Small intestine (tissue), 7 donors: ENCODE results near the gene KRTAP5-11. TPM values are rescaled to one million over a fixed set of nuclear protein-coding genes. Genes with fewer than 3 reads are reported as not detected.
"Not testable (repeated sequence)": the region's sequence is repeated elsewhere in the genome, so short reads cannot be mapped to it uniquely, and the experiment has no call there.

Experiments used
- DNase-seq, 2 donors: peaks; one replicate each; pipeline versions ENCODE4 v3.0.0 to v3.0.0-alpha.2; 2013
- FAIRE-seq: peaks from 2 replicates; lab custom pipeline; 2012; peaks lifted over from hg19 to GRCh38; lab: Jason Lieb, UNC
- H3K27ac ChIP-seq, 3 donors: one replicate each; pipeline ENCODE4 v1.5.1; 2013; ENCODE audit warnings: low read length in 2 of 3, mild to moderate bottlenecking in 2 of 3, control low read depth in 1 of 3, inconsistent platforms in 1 of 3, low read depth in 1 of 3, moderate library complexity in 1 of 3
- H3K27me3 ChIP-seq, 3 donors: one replicate each; pipeline ENCODE4 v1.6.1; 2013; ENCODE audit warnings: low read length in 3 of 3, inconsistent platforms in 1 of 3; ENCODE audit not compliant: control insufficient read depth in 3 of 3, insufficient read depth in 3 of 3
- H3K36me3 ChIP-seq, 3 donors: one replicate each; pipeline ENCODE4 v1.6.1; 2013; ENCODE audit warnings: low read length in 3 of 3, inconsistent platforms in 1 of 3, low read depth in 1 of 3, mild to moderate bottlenecking in 1 of 3, moderate library complexity in 1 of 3; ENCODE audit not compliant: control insufficient read depth in 3 of 3, insufficient read depth in 2 of 3
- H3K4me1 ChIP-seq, 3 donors: one replicate each; pipeline ENCODE4 v1.6.1; 2013; ENCODE audit warnings: low read length in 2 of 3, inconsistent platforms in 1 of 3, low read depth in 1 of 3, mild to moderate bottlenecking in 1 of 3, moderate library complexity in 1 of 3; ENCODE audit not compliant: control insufficient read depth in 3 of 3, insufficient read depth in 2 of 3
- H3K4me3 ChIP-seq, 3 donors: one replicate each; pipeline ENCODE4 v1.5.1; 2013; ENCODE audit warnings: low read length in 3 of 3, control low read depth in 1 of 3, inconsistent platforms in 1 of 3, low read depth in 1 of 3, mild to moderate bottlenecking in 1 of 3, moderate library complexity in 1 of 3
- H3K9me3 ChIP-seq, 2 donors: one replicate each; pipeline ENCODE4 v1.6.1; 2013; ENCODE audit warnings: low read depth in 1 of 2, low read length in 1 of 2; ENCODE audit not compliant: control insufficient read depth in 2 of 2, insufficient read depth in 1 of 2
- WGBS, 3 donors: extraction: QIAGEN DNeasy Blood & Tissue Kit; methylation state at CpG; one replicate each; pipeline ENCODE4 v1.1.7; 2013; 5-methylcytosine and 5-hydroxymethylcytosine counted together
- polyA plus RNA-seq, 4 donors: library from polyadenylated mRNA; stranded (reverse) in 3 of 4; unstranded in 1 of 4; fragments of 200-250 nt in 3 of 4; fragments of 120-200 nt in 1 of 4; gene quantifications; one replicate each; pipeline versions ENCODE4 v1.2.1 to v1.2.3, GENCODE V29; 2013
- donor health status: healthy with polysubstance abuse.
- donor health status: control.
- donor health status: control.
- donor health status: Bipolar disorder and iron deficiency.
- donor health status: healthy.

Gene KRTAP5-11
- polyA plus RNA-seq, 4 donors: 0.07 TPM; not detected in 3

- not testable (repeated sequence) for FAIRE-seq, H3K4me3 ChIP-seq, H3K36me3 ChIP-seq, H3K9me3 ChIP-seq, H3K27me3 ChIP-seq
- Histone ChIP-seq H3K4me1 (peaks cover 0 to 17% (median 0%) of the 10 kb centered on the region in 3 donors), H3K27ac (peak overlapping the region in 1 of 3 donors; percentile 63)
- whole genome bisulfite sequencing, 3 donors: 38 to 57% (median 40%) methylated on average over 11 of the region's 11 CpGs
- DNase-seq: peak; percentile 19 to 31
Observed at GRCh38 chr11:71588822-71589545, 6.3 kb upstream of the KRTAP5-11 start.

- H3K4me3 ChIP-seq, H3K36me3 ChIP-seq, H3K9me3 ChIP-seq, H3K27me3 ChIP-seq, FAIRE-seq: not testable (repeated sequence)
- 13 to 37% (median 16%) methylated on average over 4 of the region's 4 CpGs for WGBS, 3 donors
- Histone ChIP-seq H3K27ac (peak overlapping the region in 1 of 3 donors; percentile 66), H3K4me1 (peaks cover 0 to 17% (median 0%) of the 10 kb centered on the region in 3 donors)
- peak; percentile 28 to 75 for DNase-seq
Observed at GRCh38 chr11:71588314-71588713, 5.6 kb upstream of the KRTAP5-11 start.

GRCh38 chr11:71585673-71586072 is 3.0 kb upstream of the KRTAP5-11 start:
- H3K27ac ChIP-seq, FAIRE-seq, H3K27me3 ChIP-seq, DNase-seq, H3K4me3 ChIP-seq, H3K36me3 ChIP-seq, H3K9me3 ChIP-seq: not testable (repeated sequence)
- WGBS, 3 donors: 81 to 93% (median 85%) methylated on average over 5 of the region's 5 CpGs
- peaks cover 0 to 17% (median 0%) of the 10 kb centered on the region in 3 donors for H3K4me1 ChIP-seq

GRCh38 chr11:71582969-71583368 is 294 bp upstream of the KRTAP5-11 start:
- H3K4me3 ChIP-seq, H3K36me3 ChIP-seq: not testable (repeated sequence)

GRCh38 chr11:71581826-71582225 is 849 bp downstream of the KRTAP5-11 start:
- FAIRE-seq (no peak), DNase-seq (no peak)
- H3K27me3 ChIP-seq: peaks cover 0 to 5% (median 0%) of the 10 kb centered on the region in 3 donors
- 80 to 85% (median 82%) methylated on average over 4 of the region's 4 CpGs for WGBS, 3 donors
- peaks cover 0 to 5% (median 0%) of the 10 kb centered on the region in 3 donors for H3K4me1 ChIP-seq
- H3K36me3 ChIP-seq: no peaks in the 10 kb centered on the region
- no peaks in the 10 kb centered on the region for H3K9me3 ChIP-seq
- H3K4me3 ChIP-seq: no peak overlapping the region
- no peak overlapping the region for H3K27ac ChIP-seq

More at GRCh38 chr11:71582969-71583368, 294 bp upstream of the KRTAP5-11 start:
- not testable (repeated sequence) for H3K27ac ChIP-seq, H3K27me3 ChIP-seq, H3K9me3 ChIP-seq, DNase-seq, FAIRE-seq, H3K4me1 ChIP-seq
- 73 to 91% (median 81%) methylated on average over 2 of the region's 2 CpGs for WGBS, 3 donors

- DNase-seq (peak; percentile 61 to 69), FAIRE-seq (no peak)
- no peak overlapping the region for H3K27ac ChIP-seq
- 2 to 6% (median 5%) methylated on average over 8 of the region's 8 CpGs for WGBS, 3 donors
- no peak overlapping the region for H3K4me3 ChIP-seq
- no peaks in the 10 kb centered on the region for H3K36me3 ChIP-seq
- peaks cover 0 to 3% (median 0%) of the 10 kb centered on the region in 3 donors for H3K27me3 ChIP-seq
- H3K9me3 ChIP-seq: no peaks in the 10 kb centered on the region
- no peaks in the 10 kb centered on the region for H3K4me1 ChIP-seq
Observed at GRCh38 chr11:71580057-71581003, 2.3 kb downstream of the KRTAP5-11 start.

GRCh38 chr11:71579513-71579912 is 3.2 kb downstream of the KRTAP5-11 start:
- not testable (repeated sequence) for H3K4me3 ChIP-seq, FAIRE-seq, H3K36me3 ChIP-seq, H3K27ac ChIP-seq, H3K4me1 ChIP-seq, DNase-seq, H3K27me3 ChIP-seq, H3K9me3 ChIP-seq
- 62 to 68% (median 63%) methylated on average over 7 of the region's 7 CpGs for WGBS, 3 donors

GRCh38 chr11:71577469-71578004 is 5.1 kb downstream of the KRTAP5-11 start:
- FAIRE-seq (no peak), DNase-seq (no peak)
- H3K4me1 ChIP-seq: no peaks in the 10 kb centered on the region
- no peak overlapping the region for H3K27ac ChIP-seq
- no peak overlapping the region for H3K4me3 ChIP-seq
- H3K9me3 ChIP-seq: no peaks in the 10 kb centered on the region
- no peaks in the 10 kb centered on the region for H3K36me3 ChIP-seq
- H3K27me3 ChIP-seq: no peaks in the 10 kb centered on the region
- 89 to 90% (median 90%) methylated on average over 7 of the region's 7 CpGs for WGBS, 3 donors
